CD14-positive monocyte (primary cell): Measurements from ENCODE around the gene OR7G3. TPM values are rescaled to one million over a fixed set of nuclear protein-coding genes. Genes with fewer than 3 reads are reported as not detected.

Experiments
- DNase-seq, 3 donors: peaks; one replicate each; pipeline ENCODE4 v3.0.0-alpha.2; 2011 to 2022
- H2AFZ ChIP-seq: 2 replicates; pipeline ENCODE4 v1.6.0; 2012; ENCODE audit warnings: mild to moderate bottlenecking, low read depth, low read length, inconsistent platforms; ENCODE audit not compliant: insufficient read depth, poor library complexity, severe bottlenecking
- H3K27ac ChIP-seq, 2 donors: 1 replicate in 1 of 2; 2 replicates in 1 of 2; pipeline ENCODE4 v1.5.1; 2012 to 2013; ENCODE audit warnings: low read length in 2 of 2, control low read depth in 1 of 2, inconsistent platforms in 1 of 2, low read depth in 1 of 2, mild to moderate bottlenecking in 1 of 2
- H3K27me3 ChIP-seq, 2 donors: one replicate each; pipeline versions ENCODE4 v1.6.0 to v1.6.1; 2011 to 2013; ENCODE audit warnings: low read length in 2 of 2; ENCODE audit not compliant: control insufficient read depth in 2 of 2, insufficient read depth in 2 of 2
- H3K36me3 ChIP-seq, 2 donors: replicated peaks in 1 of 2; 1 replicate in 1 of 2; 2 replicates in 1 of 2; pipeline versions ENCODE4 v1.5.1 to v1.6.1; 2012 to 2013; ENCODE audit warnings: low read length in 2 of 2, control low read depth in 1 of 2, inconsistent platforms in 1 of 2, mild to moderate bottlenecking in 1 of 2; ENCODE audit not compliant: insufficient read depth in 2 of 2, control insufficient read depth in 1 of 2
- H3K4me1 ChIP-seq, 2 donors: 1 replicate in 1 of 2; 2 replicates in 1 of 2; pipeline versions ENCODE4 v1.5.1 to v1.6.1; 2012 to 2013; ENCODE audit warnings: low read length in 2 of 2, control low read depth in 1 of 2, inconsistent platforms in 1 of 2, mild to moderate bottlenecking in 1 of 2, moderate library complexity in 1 of 2; ENCODE audit not compliant: insufficient read depth in 2 of 2, control insufficient read depth in 1 of 2
- H3K4me2 ChIP-seq: replicated peaks from 2 replicates; pipeline ENCODE3; 2012; ENCODE audit warnings: low read length, moderate library complexity, mild to moderate bottlenecking; ENCODE audit not compliant: poor library complexity, severe bottlenecking; ENCODE audit errors: extremely low read depth
- H3K4me3 ChIP-seq, 3 experiments: fragments of 200-600 bp in 1 of 3; sonication (generic) in 1 of 3; replicated peaks in 1 of 3; 1 replicate in 2 of 3; 2 replicates in 1 of 3; pipeline ENCODE4 v1.5.1; 2011 to 2013; ENCODE audit warnings: low read length in 3 of 3, mild to moderate bottlenecking in 3 of 3, control low read depth in 2 of 3, low read depth in 2 of 3, inconsistent platforms in 1 of 3, moderate library complexity in 1 of 3
- H3K79me2 ChIP-seq: 2 replicates; pipeline ENCODE4 v1.6.0; 2012; ENCODE audit warnings: mild to moderate bottlenecking, control low read depth, inconsistent platforms, low read length, moderate library complexity; ENCODE audit not compliant: insufficient read depth
- H3K9ac ChIP-seq: 2 replicates; pipeline ENCODE4 v1.6.0; 2017; ENCODE audit warnings: low read length, mild to moderate bottlenecking; ENCODE audit not compliant: insufficient read depth, poor library complexity, severe bottlenecking
- H3K9me3 ChIP-seq, 2 donors: replicated peaks in 1 of 2; 1 replicate in 1 of 2; 2 replicates in 1 of 2; pipeline versions ENCODE4 v1.5.1 to v1.6.1; 2012 to 2013; ENCODE audit warnings: low read length in 2 of 2, control low read depth in 1 of 2; ENCODE audit not compliant: control insufficient read depth in 1 of 2, insufficient read depth in 1 of 2
- H4K20me1 ChIP-seq: 2 replicates; pipeline ENCODE4 v1.6.0; 2012; ENCODE audit warnings: mild to moderate bottlenecking, low read length, control low read depth, moderate library complexity; ENCODE audit not compliant: insufficient read depth
- H3K27ac Mint-ChIP-seq, 7 donors: one replicate each; pipeline ENCODE4 v1.8.0; 2020; ENCODE audit warnings: mild to moderate bottlenecking in 7 of 7, mixed read lengths in 7 of 7, moderate library complexity in 6 of 7, inconsistent platforms in 2 of 7
- H3K27me3 Mint-ChIP-seq, 3 donors: one replicate each; pipeline ENCODE4 v1.8.0; 2021 to 2022; ENCODE audit warnings: low read depth in 3 of 3, mild to moderate bottlenecking in 3 of 3, mixed read lengths in 3 of 3, moderate library complexity in 3 of 3, inconsistent platforms in 1 of 3
- H3K36me3 Mint-ChIP-seq, 2 donors: one replicate each; pipeline ENCODE4 v1.8.0; 2020; ENCODE audit warnings: mixed read lengths in 2 of 2, inconsistent platforms in 1 of 2, mild to moderate bottlenecking in 1 of 2
- H3K4me1 Mint-ChIP-seq: one replicate; pipeline ENCODE4 v1.8.0; 2020; ENCODE audit warnings: mild to moderate bottlenecking, mixed read lengths
- H3K4me3 Mint-ChIP-seq, 2 donors: one replicate each; pipeline ENCODE4 v1.8.0; 2020; ENCODE audit warnings: mild to moderate bottlenecking in 2 of 2, mixed read lengths in 2 of 2, moderate library complexity in 1 of 2
- H3K9me3 Mint-ChIP-seq, 7 donors: one replicate each; pipeline ENCODE4 v1.8.0; 2020 to 2022; ENCODE audit warnings: mixed read lengths in 7 of 7, mild to moderate bottlenecking in 6 of 7, moderate library complexity in 6 of 7, inconsistent platforms in 2 of 7
- CTCF ChIP-seq: fragments of 200-600 bp; IDR thresholded peaks from one replicate; pipeline ENCODE4 v1.8.0; 2022; ENCODE audit warnings: antibody characterized with exemption, mild to moderate bottlenecking
- WGBS: methylation state at CpG from one replicate; pipeline ENCODE4 v1.1.5; 2013; ENCODE audit warnings: missing lambda C conversion rate; ENCODE audit not compliant: insufficient coverage; 5-methylcytosine and 5-hydroxymethylcytosine counted together
- intact Hi-C, 2 donors: fragments of 100-400 bp; cut with micrococcal nuclease; formaldehyde crosslinking; loops; one replicate each; pipeline versions ENCODE4 v1.15.0 to v1.15.1; 2023
- polyA plus RNA-seq, 3 donors: library from polyadenylated mRNA; depleted of rRNA in 1 of 3; unstranded in 2 of 3; stranded (reverse) in 1 of 3; fragments of 300-500 nt in 2 of 3; fragments of >200 nt in 1 of 3; fragmentation: Illumina TruSeq in 2 of 3; gene quantifications; 1 replicate in 2 of 3; 2 replicates in 1 of 3; pipeline ENCODE4 v1.2.3, GENCODE V29; 2012 to 2021

The OR7G3 gene
- polyA plus RNA-seq, 3 donors: not detected

- Histone ChIP-seq H3K27ac (no peak overlapping the region), H3K27me3 (no peaks in the 10 kb centered on the region), H2AFZ (no peak overlapping the region), H4K20me1 (no peaks in the 10 kb centered on the region), H3K9ac (no peak overlapping the region), H3K4me1 (no peaks in the 10 kb centered on the region), H3K9me3 (no peaks in the 10 kb centered on the region), H3K79me2 (no peaks in the 10 kb centered on the region), H3K4me3 (no peak overlapping the region), H3K36me3 (no peaks in the 10 kb centered on the region), H3K4me2 (no peak overlapping the region)
- WGBS: 100% methylated on average over 1 of the region's 2 CpGs
- Mint-ChIP-seq H3K36me3 (no peaks in the 10 kb centered on the region), H3K4me1 (no peaks in the 10 kb centered on the region), H3K27ac (no peak overlapping the region), H3K9me3 (no peaks in the 10 kb centered on the region), H3K4me3 (no peak overlapping the region), H3K27me3 (peaks cover 9 to 16% (median 11%) of the 10 kb centered on the region in 3 donors)
- DNase-seq: no peak
- intact Hi-C loops: no loop called here
- TF ChIP-seq CTCF: no peak
Observed at GRCh38 chr19:9109959-9110358, 16.8 kb downstream of the OR7G3 start.

- WGBS: 74% methylated on average over 3 of the region's 8 CpGs
- H3K36me3 ChIP-seq: no peaks in the 10 kb centered on the region
- no peaks in the 10 kb centered on the region for H3K9me3 ChIP-seq
- H4K20me1 ChIP-seq: no peaks in the 10 kb centered on the region
- peaks cover 0 to 2% (median 0%) of the 10 kb centered on the region in 7 donors for H3K9me3 Mint-ChIP-seq
- no peak within 1 kb of the TSS for H3K4me3 Mint-ChIP-seq
- no peak within 1 kb of the TSS for H3K4me2 ChIP-seq
- no peaks in the 10 kb centered on the region for H3K79me2 ChIP-seq
- H3K27ac ChIP-seq: no peak within 1 kb of the TSS
- no peak within 1 kb of the TSS for H3K9ac ChIP-seq
- H3K27me3 ChIP-seq: no peaks in the 10 kb centered on the region
- no peaks in the 10 kb centered on the region for H3K4me1 ChIP-seq
- H2AFZ ChIP-seq: no peak within 1 kb of the TSS
- no peak for DNase-seq
- no peaks in the 10 kb centered on the region for H3K4me1 Mint-ChIP-seq
- intact Hi-C loops: no loop called here
- no peak within 1 kb of the TSS for H3K27ac Mint-ChIP-seq
- H3K4me3 ChIP-seq: no peak within 1 kb of the TSS
- peaks cover 9 to 14% (median 12%) of the 10 kb centered on the region in 3 donors for H3K27me3 Mint-ChIP-seq
- no peaks in the 10 kb centered on the region for H3K36me3 Mint-ChIP-seq
- TF ChIP-seq CTCF: no peak
Observed at GRCh38 chr19:9107375-9107774, 19.4 kb downstream of the OR7G3 start, which contains the start of gene OR7G2. Gene OR7G2, minus strand, starts transcription at chr19:9107475. Its CDS starts 4,232 bp downstream, at chr19:9103243.
